Prostate gland (tissue), 2 donors: ENCODE results near the gene MTSS2. TPM values are rescaled to one million over a fixed set of nuclear protein-coding genes. Genes with fewer than 3 reads are reported as not detected.

Source experiments
- DNase-seq: peaks from one replicate; pipeline ENCODE4 v3.0.0-alpha.2; 2019; ENCODE audit warnings: low spot score
- H3K27ac ChIP-seq, 2 donors: fragments of 200-600 bp; sonication (generic); 2 replicates each; pipeline ENCODE4 v1.5.1; 2017 to 2019
- H3K27me3 ChIP-seq: fragments of 200-600 bp; sonication (generic); replicated peaks from 2 replicates; pipeline ENCODE4 v1.5.1; 2019; ENCODE audit not compliant: insufficient read depth
- H3K36me3 ChIP-seq, 2 donors: fragments of 200-600 bp; sonication (generic); 1 replicate in 1 of 2; 2 replicates in 1 of 2; pipeline versions ENCODE4 v1.5.1 to v1.8.1; 2017 to 2019
- H3K4me1 ChIP-seq: fragments of 200-600 bp; sonication (generic); replicated peaks from 2 replicates; pipeline ENCODE4 v1.5.1; 2019
- H3K4me3 ChIP-seq, 2 donors: fragments of 200-600 bp; sonication (generic); 2 replicates each; pipeline ENCODE4 v1.5.1; 2017 to 2019
- H3K9me3 ChIP-seq: fragments of 200-600 bp; sonication (generic); 2 replicates; pipeline ENCODE4 v1.5.1; 2017
- POLR2A ChIP-seq: fragments of 450-650 bp; IDR thresholded peaks from one replicate; pipeline ENCODE4 v1.6.1; 2016; ENCODE audit warnings: antibody characterized with exemption, mild to moderate bottlenecking
- POLR2AphosphoS5 ChIP-seq: sonication (generic); formaldehyde crosslinking; IDR thresholded peaks from one replicate; pipeline ENCODE4 v1.6.1; 2017; ENCODE audit warnings: antibody characterized with exemption
- WGBS: methylation state at CpG from one replicate; pipeline ENCODE4 v1.1.5; 2018; 5-methylcytosine and 5-hydroxymethylcytosine counted together
- intact Hi-C: fragments of 100-400 bp; cut with DNase I; formaldehyde crosslinking; loops from one replicate; pipeline ENCODE4 v1.14.2; 2022
- total RNA-seq, 2 donors: library from RNA; depleted of rRNA; stranded (reverse); fragments of >200 nt; gene quantifications; one replicate each; pipeline ENCODE4 v1.1.0, GENCODE V29; 2016
- TF ChIP-seq, protein P1 (sequence below), 4 experiments: fragments of 200-600 bp in 2 of 4; fragments of 450-650 bp in 2 of 4; sonication (generic) in 2 of 4; IDR thresholded peaks; 1 replicate in 3 of 4; 2 replicates in 1 of 4; pipeline ENCODE4 v1.5.1; 2016 to 2019; ENCODE audit warnings: antibody characterized with exemption in 4 of 4, mild to moderate bottlenecking in 2 of 4, moderate library complexity in 2 of 4

The MTSS2 gene
- total RNA-seq, 2 donors from 2014 or later = 42.4 to 92.4 TPM

DNA sequence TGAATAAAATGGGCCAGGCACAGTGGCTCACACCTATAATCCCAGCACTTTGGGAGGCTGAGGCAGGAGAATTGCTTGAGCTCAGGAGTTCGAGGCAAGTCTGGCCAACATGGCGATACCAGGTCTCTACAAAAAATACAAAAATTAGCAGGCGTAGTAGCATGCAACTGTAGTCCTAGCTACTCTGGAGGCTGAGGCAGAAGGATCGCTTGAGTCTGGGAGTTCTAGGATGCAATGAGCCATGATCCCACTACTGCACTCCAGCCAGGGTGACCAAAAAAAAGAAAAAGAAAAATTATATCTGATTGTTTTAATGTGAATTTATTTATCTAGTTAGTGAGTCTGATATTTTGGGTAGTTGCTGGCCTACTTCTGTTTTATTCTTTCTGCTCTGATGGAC lies 32.4 kb downstream of the MTSS2 start:
- H3K27ac ChIP-seq = no peak overlapping the region
- WGBS = 93% methylated on average over 4 of the region's 4 CpGs

DNA sequence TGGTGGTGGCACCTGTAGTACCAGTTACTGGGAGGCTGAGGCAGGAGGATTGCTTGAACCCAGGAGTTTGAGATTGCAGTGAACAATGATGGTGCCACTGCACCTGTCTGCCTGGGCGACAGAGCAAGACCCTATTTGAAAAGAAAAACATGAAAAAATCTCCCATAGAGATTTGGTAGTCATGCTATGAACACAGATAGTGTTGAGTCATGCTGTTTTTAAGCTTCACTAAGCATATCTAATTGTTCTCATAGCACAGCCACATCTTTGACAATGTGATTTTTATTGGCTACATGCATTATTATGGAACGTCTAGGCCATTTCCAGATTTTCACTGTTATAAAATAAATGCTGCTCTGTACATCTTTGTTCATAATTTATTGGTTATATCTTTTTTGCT lies 33.5 kb downstream of the MTSS2 start:
- intact Hi-C loops = loop anchor here (5.0 kb wide), 2 partner anchors 120 to 280 kb away; no protein-coding TSS in a partner anchor
- Histone ChIP-seq H3K36me3 (no peaks in the 10 kb centered on the region), H3K27me3 (no peaks in the 10 kb centered on the region), H3K4me3 (no peak overlapping the region), H3K27ac (no peak overlapping the region), H3K4me1 (no peaks in the 10 kb centered on the region), H3K9me3 (no peaks in the 10 kb centered on the region)
- no peak for DNase-seq
- TF ChIP-seq POLR2AphosphoS5 = no peak
- TF ChIP-seq, protein P1, sequence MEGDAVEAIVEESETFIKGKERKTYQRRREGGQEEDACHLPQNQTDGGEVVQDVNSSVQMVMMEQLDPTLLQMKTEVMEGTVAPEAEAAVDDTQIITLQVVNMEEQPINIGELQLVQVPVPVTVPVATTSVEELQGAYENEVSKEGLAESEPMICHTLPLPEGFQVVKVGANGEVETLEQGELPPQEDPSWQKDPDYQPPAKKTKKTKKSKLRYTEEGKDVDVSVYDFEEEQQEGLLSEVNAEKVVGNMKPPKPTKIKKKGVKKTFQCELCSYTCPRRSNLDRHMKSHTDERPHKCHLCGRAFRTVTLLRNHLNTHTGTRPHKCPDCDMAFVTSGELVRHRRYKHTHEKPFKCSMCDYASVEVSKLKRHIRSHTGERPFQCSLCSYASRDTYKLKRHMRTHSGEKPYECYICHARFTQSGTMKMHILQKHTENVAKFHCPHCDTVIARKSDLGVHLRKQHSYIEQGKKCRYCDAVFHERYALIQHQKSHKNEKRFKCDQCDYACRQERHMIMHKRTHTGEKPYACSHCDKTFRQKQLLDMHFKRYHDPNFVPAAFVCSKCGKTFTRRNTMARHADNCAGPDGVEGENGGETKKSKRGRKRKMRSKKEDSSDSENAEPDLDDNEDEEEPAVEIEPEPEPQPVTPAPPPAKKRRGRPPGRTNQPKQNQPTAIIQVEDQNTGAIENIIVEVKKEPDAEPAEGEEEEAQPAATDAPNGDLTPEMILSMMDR (IDR thresholded peaks at IDR 0.05) = no peak
- no peak for TF ChIP-seq POLR2A
- 76% methylated on average over 2 of the region's 2 CpGs for WGBS

More for the DNA sequence above, 32.4 kb downstream of the MTSS2 start:
- TF ChIP-seq POLR2AphosphoS5 (no peak), POLR2A (no peak)
- TF ChIP-seq, protein P1 (IDR thresholded peaks at IDR 0.05) = no peak
- DNase-seq = no peak
- no peaks in the 10 kb centered on the region for H3K27me3 ChIP-seq
- no peaks in the 10 kb centered on the region for H3K9me3 ChIP-seq
- no peaks in the 10 kb centered on the region for H3K4me1 ChIP-seq
- intact Hi-C loops = loop anchor here (5.0 kb wide), 2 partner anchors 121 to 281 kb away; no protein-coding TSS in a partner anchor
- no peaks in the 10 kb centered on the region for H3K36me3 ChIP-seq
- H3K4me3 ChIP-seq = no peak overlapping the region

DNA sequence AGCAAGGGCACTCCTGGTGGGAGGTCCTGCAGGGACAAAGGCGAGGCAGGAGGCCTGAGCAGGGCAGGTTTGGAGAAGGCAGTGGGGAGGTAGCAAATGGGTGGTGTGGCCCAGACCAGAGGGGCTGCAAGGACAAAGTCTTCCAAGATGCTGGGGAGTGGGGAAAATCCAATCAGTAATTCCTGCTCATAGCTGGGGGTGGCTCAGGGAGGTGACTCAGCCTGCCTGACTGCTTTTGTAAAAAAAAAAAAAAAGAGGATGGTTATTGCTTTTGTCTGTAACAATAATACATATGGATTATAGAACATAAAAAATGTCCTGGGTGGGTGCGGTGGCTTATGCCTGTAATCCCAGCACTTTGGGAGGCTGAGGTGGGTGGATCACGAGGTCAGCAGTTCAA lies 34.3 kb downstream of the MTSS2 start:
- DNase-seq = no peak
- no peak overlapping the region for H3K27ac ChIP-seq
- no peak overlapping the region for H3K4me3 ChIP-seq
- intact Hi-C loops = loop anchor here (5.0 kb wide), 2 partner anchors 119 to 279 kb away; no protein-coding TSS in a partner anchor
- no peaks in the 10 kb centered on the region for H3K36me3 ChIP-seq
- no peaks in the 10 kb centered on the region for H3K4me1 ChIP-seq
- TF ChIP-seq POLR2AphosphoS5 (no peak), POLR2A (no peak)
- TF ChIP-seq, protein P1 (IDR thresholded peaks at IDR 0.05) = no peak
- H3K27me3 ChIP-seq = no peaks in the 10 kb centered on the region
- H3K9me3 ChIP-seq = no peaks in the 10 kb centered on the region
- 85% methylated on average over 3 of the region's 3 CpGs for WGBS

DNA sequence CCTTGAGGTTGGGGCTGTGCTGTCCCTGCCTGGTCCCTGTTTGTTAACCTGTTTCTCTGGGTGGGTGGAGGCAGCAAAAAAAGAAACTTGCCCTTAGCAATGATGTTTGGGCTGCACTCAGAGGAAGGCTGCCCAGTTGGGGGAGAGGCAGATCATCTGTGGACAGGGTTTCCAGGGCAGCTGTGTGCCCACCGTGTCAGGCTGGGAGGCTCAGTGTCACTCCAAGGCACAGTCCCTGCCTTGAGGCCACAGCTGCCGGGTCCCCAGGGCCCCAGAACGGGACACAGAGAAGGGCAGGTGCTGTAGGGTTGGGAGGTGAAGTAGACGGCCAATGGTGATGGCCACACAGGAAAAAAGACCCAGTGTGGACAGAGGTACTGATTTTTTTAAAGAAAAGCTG lies 35.6 kb downstream of the MTSS2 start:
- H3K27ac ChIP-seq = no peak overlapping the region
- no peaks in the 10 kb centered on the region for H3K36me3 ChIP-seq
- WGBS = 83% methylated on average over 4 of the region's 4 CpGs
- intact Hi-C loops = loop anchor here (5.0 kb wide), 2 partner anchors 118 to 278 kb away; no protein-coding TSS in a partner anchor
- H3K9me3 ChIP-seq = no peaks in the 10 kb centered on the region
- H3K4me1 ChIP-seq = no peaks in the 10 kb centered on the region
- H3K4me3 ChIP-seq = no peak overlapping the region
- TF ChIP-seq POLR2AphosphoS5 (no peak), POLR2A (no peak)
- TF ChIP-seq, protein P1 (IDR thresholded peaks at IDR 0.05) = no peak
- no peak for DNase-seq
- no peaks in the 10 kb centered on the region for H3K27me3 ChIP-seq

DNA sequence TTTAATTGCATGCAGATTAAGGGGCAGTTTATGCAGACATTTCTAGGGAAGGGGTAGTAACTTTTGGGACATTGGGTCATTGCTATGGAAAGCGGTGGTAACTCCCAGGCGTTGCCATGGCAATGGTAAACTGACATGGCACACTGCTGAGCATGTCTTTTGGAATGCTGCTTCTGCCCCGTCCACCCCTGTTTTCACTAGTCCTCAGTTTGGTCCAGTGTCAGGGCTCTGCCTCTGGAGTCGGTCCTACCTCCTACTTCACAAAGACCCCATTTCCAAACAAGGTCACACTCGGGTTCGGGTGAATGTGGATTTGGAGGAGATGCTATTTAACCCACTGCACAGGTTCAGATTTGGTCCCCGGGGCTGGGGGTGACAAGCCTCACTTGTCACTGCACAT lies 36.6 kb downstream of the MTSS2 start:
- no peak for TF ChIP-seq POLR2AphosphoS5
- TF ChIP-seq, protein P1 (IDR thresholded peaks at IDR 0.05) = no peak
- TF ChIP-seq POLR2A = no peak

More for the DNA sequence above, 36.6 kb downstream of the MTSS2 start:
- 86% methylated on average over 7 of the region's 7 CpGs for WGBS
- no peak overlapping the region for H3K4me3 ChIP-seq
- DNase-seq = no peak
- no peaks in the 10 kb centered on the region for H3K9me3 ChIP-seq
- H3K4me1 ChIP-seq = no peaks in the 10 kb centered on the region
- no peaks in the 10 kb centered on the region for H3K27me3 ChIP-seq
- intact Hi-C loops = no loop called here
- H3K36me3 ChIP-seq = no peaks in the 10 kb centered on the region
- H3K27ac ChIP-seq = no peak overlapping the region
